Right renal cortex interstitium (tissue), 3 donors: Measurements from ENCODE around the gene EPX. TPM values are rescaled to one million over a fixed set of nuclear protein-coding genes. Genes with fewer than 3 reads are reported as not detected.

Experiments used
- DNase-seq, 3 donors: peaks; one replicate each; pipeline ENCODE4 v3.0.0-alpha.2; 2013; ENCODE audit warnings: low read depth in 3 of 3, low spot score in 2 of 3
- polyA plus RNA-seq, 3 donors: library from polyadenylated mRNA; unstranded; fragments of 120-200 nt; gene quantifications; one replicate each; pipeline ENCODE4 v1.2.1, GENCODE V29; 2013; ENCODE audit not compliant: insufficient read length in 3 of 3

The EPX gene
- polyA plus RNA-seq, 3 donors = 0.26 to 0.99 (median 0.80) TPM

- DNase-seq = peak; percentile 78 to 89 (median 82)
Observed at GRCh38 chr17:58219007-58219788, 26.7 kb downstream of the EPX start, which contains the start of gene MKS1. Gene MKS1 (minus strand): TSS chr17:58219255. CDS start chr17:58219230, 25 bp downstream.

- no peak for DNase-seq
Observed at GRCh38 chr17:58219789-58220183, 27.3 kb downstream of the EPX start.

GRCh38 chr17:58224315-58224714 lies 31.8 kb downstream of the EPX start:
- no peak for DNase-seq

- DNase-seq = no peak
Observed at GRCh38 chr17:58227733-58228132, 35.2 kb downstream of the EPX start.

GRCh38 chr17:58228679-58229078 lies 36.2 kb downstream of the EPX start:
- no peak for DNase-seq

- DNase-seq = no peak
Observed at GRCh38 chr17:58229384-58229783, 36.9 kb downstream of the EPX start.

GRCh38 chr17:58229881-58230280 lies 37.4 kb downstream of the EPX start:
- no peak for DNase-seq

GRCh38 chr17:58231641-58232040 lies 39.1 kb downstream of the EPX start:
- no peak for DNase-seq

GRCh38 chr17:58232707-58233156 lies 40.2 kb downstream of the EPX start:
- DNase-seq = no peak

GRCh38 chr17:58233543-58233942 lies 41.0 kb downstream of the EPX start:
- DNase-seq = no peak

- no peak for DNase-seq
Observed at GRCh38 chr17:58234512-58234911, 42.0 kb downstream of the EPX start.

GRCh38 chr17:58235821-58236220 lies 43.3 kb downstream of the EPX start:
- DNase-seq = no peak

GRCh38 chr17:58236394-58236793 lies 43.9 kb downstream of the EPX start:
- DNase-seq = no peak

GRCh38 chr17:58238147-58238634 lies 45.7 kb downstream of the EPX start, which contains the start of gene LPO:
Gene LPO (plus strand): TSS chr17:58238584. CDS start chr17:58242980, 4,396 bp downstream.
- DNase-seq = no peak

- no peak for DNase-seq
Observed at GRCh38 chr17:58239987-58240386, 47.5 kb downstream of the EPX start.

GRCh38 chr17:58242171-58242784 lies 49.8 kb downstream of the EPX start:
- no peak for DNase-seq

- DNase-seq = no peak
Observed at GRCh38 chr17:58244963-58245362, 52.4 kb downstream of the EPX start.

- DNase-seq = no peak
Observed at GRCh38 chr17:58245428-58246103, 53.0 kb downstream of the EPX start.

- DNase-seq = no peak
Observed at GRCh38 chr17:58246104-58246740, 53.7 kb downstream of the EPX start.

GRCh38 chr17:58246781-58247180 lies 54.3 kb downstream of the EPX start:
- no peak for DNase-seq
